Subcutaneous adipose tissue (tissue), 4 donors: ENCODE results near the gene CPA1. TPM values are rescaled to one million over a fixed set of nuclear protein-coding genes. Genes with fewer than 3 reads are reported as not detected.

Experiments used
- total RNA-seq, 4 donors: library from RNA; depleted of rRNA; stranded (reverse); fragments of >200 nt; gene quantifications; one replicate each; pipeline ENCODE4 v1.1.0, GENCODE V29; 2016
- TF ChIP-seq, protein P1 (sequence below): fragments of 450-650 bp; IDR thresholded peaks from one replicate; pipeline ENCODE4 v1.5.1; 2016; ENCODE audit warnings: low read depth, mild to moderate bottlenecking, control low read depth, antibody characterized with exemption, moderate library complexity

The CPA1 gene
- total RNA-seq, 4 donors from 2014 or later, result 0.66 to 5.1 (median 3.3) TPM; not detected in 1

DNA sequence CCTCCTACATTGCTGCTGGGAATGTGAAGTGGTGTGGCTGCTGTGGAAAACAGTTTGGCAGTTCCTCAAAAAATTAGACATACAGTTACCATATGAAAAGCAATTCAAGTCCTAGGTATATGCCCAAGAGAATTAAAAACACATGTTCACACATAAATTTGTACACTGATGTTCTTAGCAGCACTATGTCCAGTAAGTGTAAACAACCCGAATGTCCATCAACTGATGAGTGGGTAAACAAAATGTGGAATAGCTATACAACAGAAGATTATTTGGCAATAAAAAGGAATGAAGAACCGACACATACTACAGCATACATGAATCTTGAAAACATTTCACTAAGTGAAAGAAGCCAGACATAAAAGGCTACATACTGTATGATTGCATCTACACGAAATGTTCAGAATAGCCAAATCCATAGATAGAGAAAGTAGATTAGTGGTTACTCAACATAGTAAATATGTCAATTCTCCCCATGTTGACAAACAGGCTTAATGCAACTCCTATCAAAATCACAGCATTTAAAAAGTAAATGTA is 43.3 kb downstream of the CPA1 start:
- TF ChIP-seq, protein P1, sequence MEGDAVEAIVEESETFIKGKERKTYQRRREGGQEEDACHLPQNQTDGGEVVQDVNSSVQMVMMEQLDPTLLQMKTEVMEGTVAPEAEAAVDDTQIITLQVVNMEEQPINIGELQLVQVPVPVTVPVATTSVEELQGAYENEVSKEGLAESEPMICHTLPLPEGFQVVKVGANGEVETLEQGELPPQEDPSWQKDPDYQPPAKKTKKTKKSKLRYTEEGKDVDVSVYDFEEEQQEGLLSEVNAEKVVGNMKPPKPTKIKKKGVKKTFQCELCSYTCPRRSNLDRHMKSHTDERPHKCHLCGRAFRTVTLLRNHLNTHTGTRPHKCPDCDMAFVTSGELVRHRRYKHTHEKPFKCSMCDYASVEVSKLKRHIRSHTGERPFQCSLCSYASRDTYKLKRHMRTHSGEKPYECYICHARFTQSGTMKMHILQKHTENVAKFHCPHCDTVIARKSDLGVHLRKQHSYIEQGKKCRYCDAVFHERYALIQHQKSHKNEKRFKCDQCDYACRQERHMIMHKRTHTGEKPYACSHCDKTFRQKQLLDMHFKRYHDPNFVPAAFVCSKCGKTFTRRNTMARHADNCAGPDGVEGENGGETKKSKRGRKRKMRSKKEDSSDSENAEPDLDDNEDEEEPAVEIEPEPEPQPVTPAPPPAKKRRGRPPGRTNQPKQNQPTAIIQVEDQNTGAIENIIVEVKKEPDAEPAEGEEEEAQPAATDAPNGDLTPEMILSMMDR, result no peak

DNA sequence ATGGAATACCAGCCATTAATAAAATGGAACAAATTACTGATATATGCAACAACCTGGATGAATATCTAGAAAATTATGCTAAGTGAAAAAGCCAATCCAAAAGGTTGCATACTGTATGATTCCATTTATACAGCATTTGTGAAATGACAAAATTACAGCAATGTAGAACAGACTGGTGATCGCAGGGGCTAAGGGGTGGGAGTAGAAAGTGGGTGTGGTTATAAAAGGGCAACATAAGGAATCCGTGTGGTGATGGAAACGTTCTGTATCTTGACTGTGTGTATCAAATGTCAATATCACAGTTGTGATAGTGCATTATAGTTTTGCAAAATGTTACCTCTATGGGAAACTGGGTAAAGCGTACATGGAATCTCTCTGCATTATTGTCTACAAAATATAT is 45.5 kb downstream of the CPA1 start:
- TF ChIP-seq, protein P1, result no peak

DNA sequence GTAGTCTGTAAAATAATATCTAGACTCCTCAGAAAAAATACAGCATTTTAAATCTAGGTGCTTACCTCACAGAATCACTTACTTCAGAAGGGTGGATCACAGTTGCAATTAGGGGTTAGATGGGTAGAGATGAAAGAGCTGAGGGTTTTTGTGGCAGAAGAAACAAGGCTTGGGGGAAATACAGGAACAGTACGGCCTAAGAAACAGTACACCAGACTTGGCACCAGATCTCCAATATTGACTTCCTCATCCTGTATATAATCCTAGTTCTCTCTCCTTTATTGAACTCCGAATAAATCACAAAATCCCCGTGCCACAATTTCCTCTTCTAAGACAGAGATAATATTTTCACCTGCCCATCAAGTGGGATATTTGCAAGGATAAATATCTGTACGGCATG is 46.3 kb downstream of the CPA1 start:
- TF ChIP-seq, protein P1, result no peak

DNA sequence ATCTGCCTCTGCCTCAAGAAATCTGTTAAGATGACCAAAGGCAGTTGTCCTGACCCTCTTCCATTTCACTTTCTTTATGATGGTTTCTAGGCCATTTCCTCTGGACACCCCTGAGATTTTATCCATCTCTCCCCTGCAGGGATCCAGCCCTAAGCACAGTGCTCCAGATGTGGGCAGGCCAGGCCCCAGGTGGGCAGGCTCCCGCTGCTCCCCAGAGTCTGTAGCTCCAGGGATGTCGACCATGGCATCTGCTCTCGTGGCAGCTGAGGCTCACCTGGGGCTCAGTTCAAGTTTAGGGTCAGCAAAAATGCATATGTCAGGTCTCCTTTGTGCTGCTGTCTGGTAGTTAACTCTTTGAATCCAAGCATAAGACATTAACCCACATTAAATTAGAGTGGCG is 48.7 kb downstream of the CPA1 start:
- TF ChIP-seq, protein P1, result no peak

DNA sequence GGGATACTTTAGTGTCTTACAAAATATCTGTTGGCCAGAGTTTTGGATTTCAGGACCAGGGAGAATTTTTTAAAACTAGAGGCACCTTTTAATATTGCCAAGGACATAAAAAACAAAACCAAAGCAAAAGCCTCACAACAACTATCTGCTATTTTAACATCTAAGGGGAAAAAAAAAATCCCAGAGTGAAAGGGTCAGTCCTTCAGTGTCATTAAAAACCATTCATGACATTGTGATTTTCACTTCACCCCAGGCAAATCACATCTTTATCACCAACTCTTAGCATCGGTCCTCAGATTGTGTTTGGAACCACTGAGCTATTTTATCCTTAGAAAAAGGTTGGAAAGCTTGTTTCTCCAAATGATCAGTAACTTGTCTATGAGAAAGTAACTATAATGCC is 49.8 kb downstream of the CPA1 start:
- TF ChIP-seq, protein P1, result no peak

DNA sequence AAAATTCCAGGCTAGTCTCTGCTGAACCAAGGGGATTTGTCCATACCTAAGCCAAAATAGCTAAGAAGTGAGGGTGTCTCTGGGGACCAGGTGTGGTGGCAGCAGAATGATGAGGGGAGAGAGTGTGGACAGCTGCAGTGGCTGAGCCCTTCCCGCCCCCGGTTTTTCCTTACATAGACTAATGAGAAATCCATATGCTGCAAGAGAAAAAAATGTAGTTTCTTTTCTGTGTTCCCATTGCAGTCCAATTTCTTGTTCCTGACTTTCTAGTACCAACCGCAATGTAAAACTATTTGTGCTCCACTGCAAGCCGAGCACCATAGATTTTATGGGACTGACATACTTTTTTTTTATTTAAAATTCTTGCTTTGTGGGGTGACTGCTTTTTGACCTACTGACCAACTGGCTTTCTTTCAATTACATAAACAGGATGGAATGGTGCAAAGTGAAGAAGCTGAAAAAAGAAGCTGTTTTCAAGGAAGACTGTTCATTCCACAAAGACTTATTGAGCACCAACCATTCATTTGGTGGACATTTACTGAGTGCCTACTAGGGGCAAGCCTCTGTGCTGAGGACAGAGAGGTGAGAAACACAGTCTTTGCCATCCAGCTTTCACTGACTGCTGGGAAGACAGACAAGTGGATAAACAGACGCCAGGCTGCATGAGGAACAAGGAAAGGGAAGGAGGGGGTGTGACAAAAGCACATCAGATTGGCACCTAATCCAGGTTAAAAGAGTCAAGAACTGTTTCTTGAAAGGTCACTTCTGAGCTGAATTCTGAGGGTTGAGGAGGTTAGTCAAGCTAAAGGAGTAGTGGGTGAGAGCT is 50.8 kb downstream of the CPA1 start:
- TF ChIP-seq, protein P1, result no peak

DNA sequence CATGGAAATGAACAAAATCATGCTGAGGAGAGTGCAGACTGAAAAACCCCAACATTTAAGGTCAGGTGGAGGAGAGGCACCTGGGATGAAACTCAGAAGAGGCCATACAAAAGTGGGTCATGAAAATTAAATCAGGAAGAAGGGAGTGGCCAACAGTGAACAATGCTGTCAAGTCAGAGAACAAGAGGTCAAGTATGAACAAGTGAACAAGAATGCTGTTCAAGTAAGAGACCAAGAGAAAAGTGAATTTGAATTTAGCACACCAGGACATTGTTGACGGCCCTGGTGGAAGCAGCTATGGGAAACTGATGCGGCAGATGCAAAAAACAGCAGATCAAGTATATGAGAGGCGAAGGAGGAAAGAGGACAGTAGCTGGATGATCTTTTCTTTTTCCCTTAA is 52.6 kb downstream of the CPA1 start:
- TF ChIP-seq, protein P1, result no peak
